ENCODE results near the gene GPR153. TPM values are rescaled to one million over a fixed set of nuclear protein-coding genes. Genes with fewer than 3 reads are reported as not detected.

GPR153 gene
- total and polyA plus RNA-seq, 2 of the 8 experiments (the other 6 are each of a cell fraction or from before 2014, with no cell fraction given), result 5.7 to 8.1 TPM

DNA sequence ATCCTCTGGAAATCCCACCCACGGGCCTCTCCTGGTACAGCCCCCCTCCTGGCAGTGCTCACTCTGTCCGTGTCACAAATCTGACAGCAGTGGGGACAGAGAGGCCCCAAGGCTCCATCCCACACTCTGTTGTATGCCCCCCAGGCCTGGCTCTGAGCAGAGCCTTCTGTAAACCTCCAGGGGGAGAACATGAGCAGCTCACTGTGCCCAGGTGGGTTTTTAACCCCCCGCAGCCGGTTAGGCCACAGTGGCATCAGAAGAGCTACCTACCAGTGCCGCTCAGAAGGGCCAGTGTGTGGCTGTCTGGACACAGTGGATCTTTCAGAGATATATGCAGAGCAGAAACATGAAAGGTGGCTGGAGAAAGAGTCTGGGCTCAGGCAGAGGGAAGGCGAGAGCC, 12.0 kb upstream of the GPR153 start:
- no peak overlapping the region for H4K91ac ChIP-seq (replicated peaks; ENCODE audit: insufficient read length, low read length)
- no peak overlapping the region for H4K5ac ChIP-seq (ENCODE audit: insufficient read length, low read depth, low read length)
- no peak overlapping the region for H3K14ac ChIP-seq (ENCODE audit: insufficient read length)
- H4K8ac ChIP-seq (ENCODE audit: extremely low read depth, insufficient read depth, low read length), result no peak overlapping the region
- no peak overlapping the region for H3K56ac ChIP-seq (replicated peaks; ENCODE audit: insufficient read length, low read depth, low read length)
- no peak overlapping the region for H3K4ac ChIP-seq (replicated peaks; ENCODE audit: insufficient read length, low read depth, low read length)
- H3K79me1 ChIP-seq (ENCODE audit: low read depth, low read length), result peaks cover 3% of the 10 kb centered on the region; the same call in 1 of the 2 replicates
- H3K27me3 ChIP-seq (replicated peaks in 1 of 4; ENCODE audit: control insufficient read depth in 3 of 4, extremely low read depth in 1 of 4, insufficient read depth in 3 of 4, low read length in 3 of 4), result no peaks in the 10 kb centered on the region
- H2AK5ac ChIP-seq (ENCODE audit: low read depth, low read length), result 0 out of 2 replicates have a peak overlapping the region, but pooled peaks have one; percentile 9
- no peak overlapping the region for H2BK15ac ChIP-seq (ENCODE audit: low read length)
- DNase-seq (ENCODE audit: low read depth in 1 of 2, low spot score in 2 of 2) (no peak), FAIRE-seq (no peak)
- H3K4me1 ChIP-seq (replicated peaks in 1 of 4; ENCODE audit: control insufficient read depth in 3 of 4, insufficient read depth in 4 of 4, low read length in 3 of 4), result peaks cover 0 to 28% (median 13%) of the 10 kb centered on the region in 4 experiments; a peak in 6 of 7 replicates
- no peak overlapping the region for H3K18ac ChIP-seq (ENCODE audit: extremely low read depth, low read length)
- H2AFZ ChIP-seq (ENCODE audit: low read length), result no peak overlapping the region
- no peak overlapping the region for H2BK20ac ChIP-seq (ENCODE audit: low read length)
- H2BK120ac ChIP-seq (replicated peaks; ENCODE audit: low read depth, low read length), result no peak overlapping the region
- ChIA-PET POLR2A (ENCODE audit: partially characterized antibody) (interaction anchor here (0.7 to 1.2 kb wide), 3 partner anchors 28 to 112 kb away, joined by 3 read pairs; no protein-coding TSS in a partner anchor), CTCF (ENCODE audit: partially characterized antibody) (interaction anchor here (0.6 to 5.9 kb wide), 20 partner anchors 9 to 238 kb away, joined by 3 to 28 read pairs (median 3); no protein-coding TSS in a partner anchor)
- peak overlapping the region; percentile 35; the same call in 1 of the 2 replicates for H2BK12ac ChIP-seq (ENCODE audit: low read depth, low read length)
- no peaks in the 10 kb centered on the region for H3K23me2 ChIP-seq (ENCODE audit: low read depth, low read length)
- no peak for TF ChIP-seq BRCA1 (IDR thresholded peaks at IDR 0.05; ENCODE audit: low read depth, low read length)
- no peak for TF ChIP-seq TBP (IDR thresholded peaks at IDR 0.05; ENCODE audit: low read depth, low read length)
- TF ChIP-seq JUN (IDR thresholded peaks at IDR 0.05; ENCODE audit: low read depth, low read length), result no peak
- no peak for TF ChIP-seq RFX5 (IDR thresholded peaks at IDR 0.05; ENCODE audit: borderline replicate concordance, low read depth, low read length)
- no peak for TF ChIP-seq SIX5 (IDR thresholded peaks at IDR 0.05; ENCODE audit: low read depth, low read length)
- TF ChIP-seq RAD21 (IDR thresholded peaks at IDR 0.05 in 1 of 2, conservative IDR thresholded peaks at IDR 0.05 in 1 of 2; ENCODE audit: low read depth in 2 of 2, low read length in 2 of 2), result peak in 1 of 2 experiments; percentile 44; a peak in 1 of 4 replicates
- TF ChIP-seq POLR2A (IDR thresholded peaks at IDR 0.05; ENCODE audit: control extremely low read depth in 1 of 2, low read depth in 2 of 2, low read length in 2 of 2), result no peak
- no peak for TF ChIP-seq KDM4A (IDR thresholded peaks at IDR 0.05; ENCODE audit: low read depth, low read length, severe bottlenecking)
- TF ChIP-seq CTCF (IDR thresholded peaks at IDR 0.05; ENCODE audit: control extremely low read depth in 1 of 3, insufficient read depth in 1 of 3, low read depth in 1 of 3, low read length in 3 of 3), result peak in 2 of 3 experiments; percentile 41 to 57; a peak in 3 of 4 replicates
- TF ChIP-seq, protein P1, sequence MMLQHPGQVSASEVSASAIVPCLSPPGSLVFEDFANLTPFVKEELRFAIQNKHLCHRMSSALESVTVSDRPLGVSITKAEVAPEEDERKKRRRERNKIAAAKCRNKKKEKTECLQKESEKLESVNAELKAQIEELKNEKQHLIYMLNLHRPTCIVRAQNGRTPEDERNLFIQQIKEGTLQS (IDR thresholded peaks at IDR 0.05; ENCODE audit: insufficient read depth, low read depth, low read length), result no peak
- H3K27ac ChIP-seq (ENCODE audit: low read depth, low read length), result no peak overlapping the region
- no peaks in the 10 kb centered on the region; a peak in 2 of 8 replicates for H3K36me3 ChIP-seq (ENCODE audit: control insufficient read depth in 2 of 4, insufficient read depth in 4 of 4, low read length in 3 of 4)
- H3K79me2 ChIP-seq (ENCODE audit: control insufficient read depth in 1 of 2, insufficient read depth in 2 of 2, low read length in 2 of 2), result no peaks in the 10 kb centered on the region
- H3K9ac ChIP-seq (replicated peaks in 1 of 4; ENCODE audit: extremely low read depth in 1 of 4, low read depth in 3 of 4, low read length in 3 of 4), result no peak overlapping the region
- no peak overlapping the region for H3K23ac ChIP-seq (ENCODE audit: insufficient read length)
- no peak overlapping the region for H3K4me2 ChIP-seq (ENCODE audit: insufficient read depth in 1 of 2, low read depth in 2 of 2, low read length in 2 of 2)
- 90% methylated on average over 6 of the region's 6 CpGs; no CpG with 5 or more reads in 1 of the 2 experiments for WGBS, 2 experiments (ENCODE audit: extremely low coverage in 1 of 2, insufficient coverage in 1 of 2, insufficient read length in 1 of 2, insufficient replicate concordance in 2 of 2, low coverage in 1 of 2, low lambda C conversion rate in 2 of 2, missing lambda C conversion rate in 1 of 2)
- peaks cover 3 to 13% of the 10 kb centered on the region in 2 experiments for H4K20me1 ChIP-seq (replicated peaks in 1 of 2; ENCODE audit: control insufficient read depth in 1 of 2, insufficient read depth in 2 of 2, low read length in 2 of 2)
- no peak overlapping the region for H2BK5ac ChIP-seq (ENCODE audit: low read depth, low read length)
- H3K9me3 ChIP-seq (ENCODE audit: insufficient read depth in 2 of 2, low read depth in 1 of 2, low read length in 1 of 2), result no peaks in the 10 kb centered on the region
- no peak overlapping the region for H3K4me3 ChIP-seq (ENCODE audit: extremely low read depth in 1 of 4, insufficient read depth in 2 of 4, low read depth in 3 of 4, low read length in 4 of 4)

Data from H1 (cell line).